Measurements from ENCODE around the gene ITPR1.
A peak's percentile ranks its signal among the peaks of the same experiment; 100 is the strongest.

The ITPR1 gene

GRCh38 chr3:4686619-4687018 lies 193.5 kb downstream of the ITPR1 start:
- DNase-seq (ENCODE audit: low spot score) = no peak

GRCh38 chr3:4687167-4687566 lies 194.0 kb downstream of the ITPR1 start:
- DNase-seq (ENCODE audit: low spot score) = no peak

- no peak for DNase-seq (ENCODE audit: low spot score)
Observed at GRCh38 chr3:4687596-4687995, 194.4 kb downstream of the ITPR1 start.

GRCh38 chr3:4688411-4688810 lies 195.3 kb downstream of the ITPR1 start:
- DNase-seq (ENCODE audit: low spot score) = no peak

- DNase-seq (ENCODE audit: low spot score) = no peak
Observed at GRCh38 chr3:4689021-4689420, 195.9 kb downstream of the ITPR1 start.

GRCh38 chr3:4690277-4690676 lies 197.1 kb downstream of the ITPR1 start:
- no peak for DNase-seq (ENCODE audit: low spot score)

- DNase-seq (ENCODE audit: low spot score) = peak; percentile 17
Observed at GRCh38 chr3:4693620-4694019, 200.5 kb downstream of the ITPR1 start.

GRCh38 chr3:4695846-4696245 lies 202.7 kb downstream of the ITPR1 start:
- DNase-seq (ENCODE audit: low spot score) = no peak

GRCh38 chr3:4696266-4696665 lies 203.1 kb downstream of the ITPR1 start:
- DNase-seq (ENCODE audit: low spot score) = no peak

GRCh38 chr3:4698125-4698821 lies 205.1 kb downstream of the ITPR1 start:
- DNase-seq (ENCODE audit: low spot score) = no peak

- DNase-seq (ENCODE audit: low spot score) = no peak
Observed at GRCh38 chr3:4703054-4703480, 209.9 kb downstream of the ITPR1 start.

GRCh38 chr3:4704552-4704951 lies 211.4 kb downstream of the ITPR1 start:
- no peak for DNase-seq (ENCODE audit: low spot score)

GRCh38 chr3:4707324-4707723 lies 214.2 kb downstream of the ITPR1 start:
- DNase-seq (ENCODE audit: low spot score) = no peak

- DNase-seq (ENCODE audit: low spot score) = no peak
Observed at GRCh38 chr3:4708230-4708629, 215.1 kb downstream of the ITPR1 start.

GRCh38 chr3:4709341-4709740 lies 216.2 kb downstream of the ITPR1 start:
- DNase-seq (ENCODE audit: low spot score) = no peak

- no peak for DNase-seq (ENCODE audit: low spot score)
Observed at GRCh38 chr3:4710191-4710590, 217.0 kb downstream of the ITPR1 start.

- DNase-seq (ENCODE audit: low spot score) = no peak
Observed at GRCh38 chr3:4711680-4711992, 218.5 kb downstream of the ITPR1 start.

GRCh38 chr3:4712109-4712508 lies 219.0 kb downstream of the ITPR1 start:
- DNase-seq (ENCODE audit: low spot score) = no peak

- DNase-seq (ENCODE audit: low spot score) = no peak
Observed at GRCh38 chr3:4714045-4714444, 220.9 kb downstream of the ITPR1 start.

- no peak for DNase-seq (ENCODE audit: low spot score)
Observed at GRCh38 chr3:4716266-4716665, 223.1 kb downstream of the ITPR1 start.

- DNase-seq (ENCODE audit: low spot score) = no peak
Observed at GRCh38 chr3:4716706-4717362, 223.7 kb downstream of the ITPR1 start.

- DNase-seq (ENCODE audit: low spot score) = no peak
Observed at GRCh38 chr3:4717363-4717740, 224.2 kb downstream of the ITPR1 start.

GRCh38 chr3:4718179-4718736 lies 225.1 kb downstream of the ITPR1 start:
- DNase-seq (ENCODE audit: low spot score) = no peak

GRCh38 chr3:4719046-4719501 lies 225.9 kb downstream of the ITPR1 start:
- no peak for DNase-seq (ENCODE audit: low spot score)
